SK-N-SH (cell line): ENCODE results near the gene TGFB2. TPM values are rescaled to one million over a fixed set of nuclear protein-coding genes. Genes with fewer than 3 reads are reported as not detected.

Experiments
- CTCF ChIA-PET: fragments of 300-600, 350-600 bp; formaldehyde crosslinking; extraction: SDS; loops from one replicate; lab custom pipeline; 2021; lab: Yijun Ruan, JAX
- POLR2A ChIA-PET: fragments of 350-600 bp; sonication (Branson Sonifier 250); formaldehyde crosslinking; extraction: SDS; loops from one replicate; lab custom pipeline; 2020; ENCODE audit warnings: antibody characterized with exemption, inconsistent platforms; lab: Yijun Ruan, JAX
- DNase-seq: peaks from one replicate; pipeline ENCODE4 v3.0.0; 2012
- H2AFZ ChIP-seq: fragments of 200-600 bp; sonication (generic); 2 replicates; pipeline ENCODE4 v1.8.1; 2016; ENCODE audit warnings: antibody characterized with exemption, mild to moderate bottlenecking, low read depth
- H3F3A ChIP-seq: fragments of 200-600 bp; sonication (generic); replicated peaks from 2 replicates; pipeline ENCODE3; 2016; ENCODE audit warnings: antibody characterized with exemption, mild to moderate bottlenecking; ENCODE audit not compliant: insufficient read depth
- H3K27ac ChIP-seq, 2 experiments: fragments of 200-500 bp in 1 of 2; fragments of 200-600 bp in 1 of 2; sonication (Bioruptor generic) in 1 of 2; sonication (generic), shearing (Covaris generic) in 1 of 2; 2 replicates each; pipeline versions ENCODE4 v1.5.1 to v1.6.1; 2014 to 2016; ENCODE audit warnings: low read depth in 2 of 2, inconsistent platforms in 1 of 2, low read length in 1 of 2, mild to moderate bottlenecking in 1 of 2, mixed read lengths in 1 of 2
- H3K27me3 ChIP-seq: fragments of 200-600 bp; sonication (generic), shearing (Covaris generic); 2 replicates; pipeline ENCODE4 v1.6.1; 2016; ENCODE audit warnings: mixed run types; ENCODE audit not compliant: insufficient read depth
- H3K36me3 ChIP-seq, 2 experiments: fragments of 200-500 bp in 1 of 2; fragments of 200-600 bp in 1 of 2; sonication (Bioruptor generic) in 1 of 2; sonication (generic) in 1 of 2; replicated peaks in 1 of 2; 2 replicates each; pipeline versions ENCODE3 to v1.5.1; 2014 to 2016; ENCODE audit warnings: low read length in 1 of 2, mild to moderate bottlenecking in 1 of 2; ENCODE audit not compliant: insufficient read depth in 2 of 2, control insufficient read depth in 1 of 2
- H3K4me1 ChIP-seq, 2 experiments: fragments of 200-500 bp in 1 of 2; fragments of 200-600 bp in 1 of 2; sonication (Bioruptor generic) in 1 of 2; sonication (generic), shearing (Covaris generic) in 1 of 2; 2 replicates each; pipeline versions ENCODE4 v1.5.1 to v1.6.1; 2014 to 2016; ENCODE audit warnings: low read depth in 1 of 2, low read length in 1 of 2, mixed run types in 1 of 2; ENCODE audit not compliant: insufficient read depth in 2 of 2, control insufficient read depth in 1 of 2
- H3K4me2 ChIP-seq: fragments of 200-600 bp; sonication (generic), shearing (Covaris generic); 2 replicates; pipeline ENCODE4 v1.6.1; 2017; ENCODE audit warnings: mixed run types
- H3K4me3 ChIP-seq, 2 experiments: fragments of 200-500 bp in 1 of 2; fragments of 200-600 bp in 1 of 2; sonication (Bioruptor generic) in 1 of 2; sonication (generic), shearing (Covaris generic) in 1 of 2; 2 replicates each; pipeline versions ENCODE4 v1.5.1 to v1.8.1; 2014 to 2016; ENCODE audit warnings: low read depth in 2 of 2, inconsistent platforms in 1 of 2, low read length in 1 of 2, mild to moderate bottlenecking in 1 of 2, mixed read lengths in 1 of 2, moderate library complexity in 1 of 2
- H3K79me2 ChIP-seq: fragments of 200-600 bp; sonication (generic); 2 replicates; pipeline ENCODE4 v1.8.1; 2017; ENCODE audit warnings: mild to moderate bottlenecking; ENCODE audit not compliant: insufficient read depth
- H3K9ac ChIP-seq: fragments of 200-600 bp; sonication (generic); 2 replicates; pipeline ENCODE4 v1.6.1; 2017; ENCODE audit warnings: mixed run types
- H3K9me2 ChIP-seq: fragments of 200-600 bp; sonication (generic); 2 replicates; pipeline ENCODE4 v1.6.1; 2017; ENCODE audit warnings: mixed run types
- H3K9me3 ChIP-seq: fragments of 200-600 bp; sonication (generic); 2 replicates; pipeline ENCODE4 v1.6.1; 2017; ENCODE audit warnings: mixed run types, mild to moderate bottlenecking, moderate library complexity
- H4K20me1 ChIP-seq: fragments of 200-600 bp; sonication (generic); 2 replicates; pipeline ENCODE4 v1.6.1; 2017; ENCODE audit warnings: mild to moderate bottlenecking, mixed run types; ENCODE audit not compliant: insufficient read depth
- CHD2 ChIP-seq: fragments of 150-350 bp; IDR thresholded peaks from 2 replicates; pipeline ENCODE4 v1.6.1; 2018; ENCODE audit warnings: low read length; ENCODE audit not compliant: partially characterized antibody
- CTCF ChIP-seq: fragments of 200-600 bp; sonication (generic); IDR thresholded peaks from 2 replicates; pipeline ENCODE4 v1.6.1; 2017; ENCODE audit warnings: antibody characterized with exemption, mild to moderate bottlenecking, moderate library complexity
- ELF1 ChIP-seq: IDR thresholded peaks from 2 replicates; pipeline ENCODE4 v1.4.0; 2012
- FOXM1 ChIP-seq: IDR thresholded peaks from 2 replicates; pipeline ENCODE4 v1.4.0; 2012; ENCODE audit warnings: low read depth, mild to moderate bottlenecking
- GABPA ChIP-seq: IDR thresholded peaks from 2 replicates; pipeline ENCODE4 v1.4.0; 2012; ENCODE audit warnings: low read depth, mild to moderate bottlenecking
- JUND ChIP-seq: IDR thresholded peaks from 2 replicates; pipeline ENCODE4 v1.4.0; 2012
- MAX ChIP-seq: IDR thresholded peaks from 2 replicates; pipeline ENCODE4 v1.4.0; 2012; ENCODE audit warnings: low read depth
- MEF2A ChIP-seq: IDR thresholded peaks from 2 replicates; pipeline ENCODE4 v1.4.0; 2012; ENCODE audit warnings: low read depth, borderline replicate concordance
- MXI1 ChIP-seq: IDR thresholded peaks from 2 replicates; pipeline ENCODE4 v1.6.1; 2012; ENCODE audit warnings: mild to moderate bottlenecking, low read depth, low read length, improper control_type of control experiment
- NRF1 ChIP-seq: IDR thresholded peaks from 2 replicates; pipeline ENCODE4 v1.6.1; 2012; ENCODE audit warnings: low read depth, mild to moderate bottlenecking, low read length
- POLR2AphosphoS5 ChIP-seq: IDR thresholded peaks from 2 replicates; pipeline ENCODE4 v1.6.1; 2012; ENCODE audit warnings: low read depth, low read length
- REST ChIP-seq: IDR thresholded peaks from 2 replicates; pipeline ENCODE4 v1.6.1; 2012; ENCODE audit warnings: mild to moderate bottlenecking, low read depth, low read length, moderate library complexity
- RXRA ChIP-seq: IDR thresholded peaks from 2 replicates; pipeline ENCODE4 v1.4.0; 2012; ENCODE audit warnings: low read depth, mild to moderate bottlenecking, borderline replicate concordance
- SMC3 ChIP-seq: IDR thresholded peaks from 2 replicates; pipeline ENCODE4 v1.6.1; 2012; ENCODE audit warnings: low read depth, low read length, improper control_type of control experiment
- USF2 ChIP-seq: fragments of 150-350 bp; IDR thresholded peaks from 2 replicates; pipeline ENCODE4 v1.6.1; 2017; ENCODE audit warnings: antibody characterized with exemption, low read length, low read depth, borderline replicate concordance
- WGBS: methylation state at CpG from one replicate; pipeline ENCODE4 v1.1.6; 2017; ENCODE audit warnings: low lambda C conversion rate; 5-methylcytosine and 5-hydroxymethylcytosine counted together
- polyA plus RNA-seq, 3 experiments: library from polyadenylated mRNA; depleted of rRNA; stranded (reverse); fragments of >200 nt; gene quantifications; 2 replicates each; pipeline ENCODE4 v1.2.3, GENCODE V29; 2012

The TGFB2 gene
- polyA plus RNA-seq, 1 of the 3 experiments (the other 2 are of a cell fraction), result 2.4 TPM

GRCh38 chr1:218480588-218481099 is 135.5 kb downstream of the TGFB2 start (continued):
- no peak for TF ChIP-seq REST
- TF ChIP-seq JUND, result peak; percentile 41; the same call in 1 of the 2 replicates
- TF ChIP-seq ELF1, result no peak
- TF ChIP-seq USF2, result no peak
- TF ChIP-seq NRF1, result no peak
- no peak; the same call in 1 of the 2 replicates for TF ChIP-seq POLR2AphosphoS5
- TF ChIP-seq, all 33 proteins: peak for 8

GRCh38 chr1:218481116-218481775 is 136.1 kb downstream of the TGFB2 start:
- no peak overlapping the region for H3K4me2 ChIP-seq
- H3K4me3 ChIP-seq, result no peak overlapping the region
- no peaks in the 10 kb centered on the region for H3K9me3 ChIP-seq
- no peaks in the 10 kb centered on the region for H4K20me1 ChIP-seq
- no peaks in the 10 kb centered on the region for H3K27me3 ChIP-seq
- peak overlapping the region; percentile 9 for H3K9ac ChIP-seq
- TF ChIP-seq MXI1 (no peak), RXRA (no peak), SMC3 (no peak), CTCF (no peak), MAX (no peak), FOXM1 (no peak), MEF2A (no peak), CHD2 (no peak), GABPA (no peak)
- 54% methylated on average over 3 of the region's 3 CpGs for WGBS
- ChIA-PET POLR2A (no interaction called here), CTCF (interaction anchor here (0.7 kb wide), 1 partner anchor 38 kb away, joined by 3 read pairs; no protein-coding TSS in a partner anchor)
- H3K4me1 ChIP-seq, result peaks cover 9 to 18% of the 10 kb centered on the region in 2 experiments; a peak in 3 of 4 replicates
- H3K36me3 ChIP-seq, result no peaks in the 10 kb centered on the region
- DNase-seq, result no peak
- H3F3A ChIP-seq, result peaks cover 27% of the 10 kb centered on the region
- no peaks in the 10 kb centered on the region for H3K9me2 ChIP-seq
- no peak overlapping the region for H2AFZ ChIP-seq
- H3K79me2 ChIP-seq, result no peaks in the 10 kb centered on the region
- H3K27ac ChIP-seq, result peak overlapping the region; percentile 95 to 97; a peak in 3 of 4 replicates
